Lower leg skin (tissue), 3 donors: Measurements from ENCODE around the gene TSPYL6.

ENCODE experiments used
- POLR2A ChIP-seq, 2 donors: fragments of 450-650 bp; IDR thresholded peaks; one replicate each; pipeline ENCODE4 v1.6.1; 2016 to 2017; ENCODE audit warnings: antibody characterized with exemption in 2 of 2, mild to moderate bottlenecking in 1 of 2, moderate library complexity in 1 of 2
- TF ChIP-seq, protein P1 (sequence below), 3 donors: fragments of 450-650 bp; IDR thresholded peaks; one replicate each; pipeline ENCODE4 v1.5.1; 2016; ENCODE audit warnings: antibody characterized with exemption in 3 of 3, mild to moderate bottlenecking in 3 of 3, moderate library complexity in 2 of 3

DNA sequence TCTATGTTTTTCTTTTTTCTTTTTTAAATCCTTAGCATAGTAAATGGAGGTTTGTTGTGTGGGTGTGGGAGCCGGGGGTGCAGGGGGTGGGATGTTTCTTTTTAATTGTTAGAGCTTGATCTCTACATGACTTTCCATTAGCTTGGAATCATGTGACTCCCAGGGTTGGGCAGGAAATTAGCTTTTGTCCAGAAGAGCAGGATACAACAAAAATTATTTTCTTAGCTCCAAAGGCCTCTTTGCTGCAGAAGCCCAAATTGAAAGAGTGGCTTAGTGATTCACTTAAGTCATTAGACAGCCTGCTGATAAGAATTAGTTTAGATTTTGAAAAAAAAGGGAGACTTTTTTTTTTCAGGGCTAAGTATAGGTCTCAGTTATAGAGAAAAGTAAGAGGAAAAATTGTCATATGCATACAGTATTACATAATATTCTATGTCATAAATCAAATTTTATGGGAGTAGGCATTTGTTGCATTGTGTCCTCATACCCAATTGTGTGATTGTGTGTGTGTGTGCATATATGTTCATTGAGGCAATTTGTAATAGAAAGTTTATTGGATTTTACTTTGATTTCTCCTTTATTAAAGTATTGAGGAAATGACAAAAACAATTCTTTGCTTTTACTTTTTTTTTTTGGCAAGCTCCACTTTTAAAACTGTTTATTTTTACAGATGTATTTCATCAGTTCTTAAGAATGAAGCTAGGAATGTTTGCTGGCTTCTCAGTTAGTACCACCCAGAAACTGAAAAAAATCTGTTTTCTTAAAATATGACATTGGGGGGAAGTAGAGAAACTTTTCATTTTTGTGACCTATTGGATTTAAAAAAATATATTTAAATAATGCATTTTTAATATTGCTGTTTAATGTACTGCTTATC is 47.4 kb downstream of the TSPYL6 start:
- TF ChIP-seq, protein P1, sequence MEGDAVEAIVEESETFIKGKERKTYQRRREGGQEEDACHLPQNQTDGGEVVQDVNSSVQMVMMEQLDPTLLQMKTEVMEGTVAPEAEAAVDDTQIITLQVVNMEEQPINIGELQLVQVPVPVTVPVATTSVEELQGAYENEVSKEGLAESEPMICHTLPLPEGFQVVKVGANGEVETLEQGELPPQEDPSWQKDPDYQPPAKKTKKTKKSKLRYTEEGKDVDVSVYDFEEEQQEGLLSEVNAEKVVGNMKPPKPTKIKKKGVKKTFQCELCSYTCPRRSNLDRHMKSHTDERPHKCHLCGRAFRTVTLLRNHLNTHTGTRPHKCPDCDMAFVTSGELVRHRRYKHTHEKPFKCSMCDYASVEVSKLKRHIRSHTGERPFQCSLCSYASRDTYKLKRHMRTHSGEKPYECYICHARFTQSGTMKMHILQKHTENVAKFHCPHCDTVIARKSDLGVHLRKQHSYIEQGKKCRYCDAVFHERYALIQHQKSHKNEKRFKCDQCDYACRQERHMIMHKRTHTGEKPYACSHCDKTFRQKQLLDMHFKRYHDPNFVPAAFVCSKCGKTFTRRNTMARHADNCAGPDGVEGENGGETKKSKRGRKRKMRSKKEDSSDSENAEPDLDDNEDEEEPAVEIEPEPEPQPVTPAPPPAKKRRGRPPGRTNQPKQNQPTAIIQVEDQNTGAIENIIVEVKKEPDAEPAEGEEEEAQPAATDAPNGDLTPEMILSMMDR (IDR thresholded peaks at IDR 0.05): no peak
- TF ChIP-seq POLR2A (IDR thresholded peaks at IDR 0.05): no peak
